ENCODE results near the gene TOPBP1. TPM values are rescaled to one million over a fixed set of nuclear protein-coding genes. Genes with fewer than 3 reads are reported as not detected.
"Not testable (repeated sequence)": the region's sequence is repeated elsewhere in the genome, so short reads cannot be mapped to it uniquely, and the experiment has no call there.

TOPBP1 gene
- total RNA-seq, 1 donor from 2014 or later, result 18.2 TPM

- DNase-seq (no peak), ATAC-seq (no peak)
- no peak overlapping the region for H3K27ac ChIP-seq
- no peaks in the 10 kb centered on the region for H3K9me3 ChIP-seq
- intact Hi-C loops (cut with DNase I), result no loop called here
- H3K27me3 ChIP-seq (ENCODE audit: low read depth), result peaks cover 26% of the 10 kb centered on the region
- no peaks in the 10 kb centered on the region for H3K4me1 ChIP-seq
- H3K36me3 ChIP-seq, result no peaks in the 10 kb centered on the region
- no peak overlapping the region for H3K4me3 ChIP-seq
- TF ChIP-seq CTCF (IDR thresholded peaks at IDR 0.05), result no peak
These were observed 8.8 kb upstream of the TOPBP1 start for GRCh38 chr3:133670525-133670995.

DNA sequence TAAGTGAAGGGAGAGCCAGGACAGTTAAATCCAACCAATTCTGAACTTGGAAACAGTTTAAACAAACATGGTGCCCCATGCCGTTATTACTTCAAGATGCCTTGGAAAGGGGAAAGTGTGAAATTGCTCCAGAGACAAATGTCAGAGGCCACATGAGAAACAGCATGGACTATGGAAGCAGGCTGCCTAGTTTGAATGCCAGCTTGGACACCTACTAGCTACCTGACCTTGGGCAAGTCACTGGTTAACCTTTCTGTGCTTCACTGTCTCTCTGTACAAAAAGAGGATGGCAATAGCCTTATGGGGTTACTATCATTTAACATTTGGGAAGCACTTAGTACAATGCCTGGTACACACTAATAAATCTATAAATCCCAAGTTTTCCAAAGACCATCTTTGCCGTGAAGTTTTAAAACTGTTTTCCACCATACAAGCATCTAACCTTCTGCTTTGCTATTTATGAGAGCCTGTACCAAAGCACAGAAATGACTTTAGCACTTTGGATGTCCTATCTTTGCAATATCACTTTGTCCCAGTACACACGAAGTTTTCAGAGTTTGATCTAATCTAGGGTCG, 8.3 kb upstream of the TOPBP1 start:
- Histone ChIP-seq H3K27me3 (ENCODE audit: low read depth) (peaks cover 25% of the 10 kb centered on the region), H3K27ac (no peak overlapping the region), H3K4me3 (no peak overlapping the region), H3K4me1 (no peaks in the 10 kb centered on the region), H3K36me3 (no peaks in the 10 kb centered on the region), H3K9me3 (no peaks in the 10 kb centered on the region)
- ATAC-seq (no peak), DNase-seq (no peak)
- no peak for TF ChIP-seq CTCF (IDR thresholded peaks at IDR 0.05)
- intact Hi-C loops (cut with DNase I), result no loop called here

DNA sequence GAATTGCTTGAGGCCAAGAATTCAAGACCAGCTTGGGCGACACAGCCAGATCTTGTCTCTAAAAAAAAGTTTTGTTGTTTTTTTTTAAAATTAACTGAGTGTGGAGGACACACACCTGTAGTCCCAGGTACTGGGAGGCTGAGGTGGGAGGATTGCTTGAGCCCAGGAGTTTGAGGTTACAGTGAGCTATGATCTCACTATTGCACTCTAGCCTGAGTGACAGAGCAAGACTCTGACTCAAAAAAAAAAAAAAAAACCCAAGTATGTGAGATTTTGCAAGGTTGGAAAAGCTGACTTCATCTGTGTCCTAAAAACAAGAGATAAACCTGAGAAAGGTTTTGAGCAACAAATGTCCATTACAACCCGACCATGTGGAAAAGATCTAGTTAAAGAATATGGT, 5.4 kb upstream of the TOPBP1 start:
- Histone ChIP-seq H3K27ac (no peak overlapping the region), H3K4me1 (peaks cover 16% of the 10 kb centered on the region), H3K36me3 (no peaks in the 10 kb centered on the region), H3K9me3 (no peaks in the 10 kb centered on the region), H3K27me3 (ENCODE audit: low read depth) (peaks cover 2% of the 10 kb centered on the region), H3K4me3 (no peak overlapping the region)
- ATAC-seq, result no peak
- no peak for DNase-seq
- intact Hi-C loops (cut with DNase I), result no loop called here
- no peak for TF ChIP-seq CTCF (IDR thresholded peaks at IDR 0.05)

- H3K27ac ChIP-seq; ATAC-seq; DNase-seq; H3K9me3 ChIP-seq; H3K27me3 ChIP-seq (ENCODE audit: low read depth); intact Hi-C loops (cut with DNase I); H3K4me3 ChIP-seq; H3K36me3 ChIP-seq: not testable (repeated sequence)
- H3K4me1 ChIP-seq, result peaks cover 26% of the 10 kb centered on the region
These were observed 3.4 kb upstream of the TOPBP1 start for GRCh38 chr3:133665188-133665587.

DNA sequence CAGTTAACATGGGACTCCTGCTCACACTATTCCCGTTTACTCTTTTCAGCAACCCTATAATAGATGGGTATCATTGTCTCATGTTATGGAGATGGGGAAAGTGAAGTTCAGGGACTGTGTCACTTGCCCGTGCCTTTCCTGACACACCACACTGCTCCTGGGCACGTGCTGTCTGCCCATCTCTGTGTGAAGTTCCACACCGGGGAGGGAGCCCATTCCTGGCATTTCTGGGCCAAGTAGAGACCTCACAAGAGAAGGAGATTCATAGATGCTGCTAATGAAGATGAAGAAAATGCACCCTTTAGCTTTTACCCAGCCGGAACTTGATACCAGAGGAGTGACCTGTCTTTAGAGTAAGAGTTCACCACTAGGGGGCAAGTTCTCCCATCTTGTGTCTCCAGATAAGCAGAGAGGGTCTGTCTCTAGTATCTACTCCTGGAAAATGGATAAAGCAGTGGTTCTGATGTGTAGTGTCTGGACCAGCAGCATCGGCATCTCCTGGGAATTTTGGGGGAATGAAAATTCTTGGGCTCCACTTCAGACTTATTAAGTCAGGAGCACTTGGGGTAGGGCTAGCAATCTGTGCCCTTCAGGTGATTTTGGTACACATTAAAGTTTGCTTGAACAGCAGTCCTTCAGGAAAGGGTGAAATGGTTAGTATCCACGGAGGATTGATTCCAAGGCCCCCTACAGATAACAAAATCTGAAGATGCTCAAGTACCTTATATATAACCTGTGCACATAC, 2.0 kb upstream of the TOPBP1 start:
- H3K27ac ChIP-seq, result no peak overlapping the region
- H3K36me3 ChIP-seq, result peaks cover 4% of the 10 kb centered on the region
- H3K4me1 ChIP-seq, result peaks cover 27% of the 10 kb centered on the region
- no peak overlapping the region for H3K4me3 ChIP-seq
- intact Hi-C loops (cut with DNase I), result no loop called here
- ATAC-seq, result peak; percentile 34 to 57
- no peak for DNase-seq
- no peaks in the 10 kb centered on the region for H3K9me3 ChIP-seq
- no peaks in the 10 kb centered on the region for H3K27me3 ChIP-seq (ENCODE audit: low read depth)
- TF ChIP-seq CTCF (IDR thresholded peaks at IDR 0.05), result peak; percentile 46

- ATAC-seq (peak; percentile 58 to 68), DNase-seq (no peak)
- intact Hi-C loops (cut with DNase I), result no loop called here
- peaks cover 27% of the 10 kb centered on the region for H3K4me1 ChIP-seq
- TF ChIP-seq CTCF (IDR thresholded peaks at IDR 0.05), result no peak
- H3K36me3 ChIP-seq, result peaks cover 19% of the 10 kb centered on the region
- H3K27ac ChIP-seq, result peak overlapping the region; percentile 84
- H3K4me3 ChIP-seq, result peak overlapping the region; percentile 85
- H3K27me3 ChIP-seq (ENCODE audit: low read depth), result no peaks in the 10 kb centered on the region
- H3K9me3 ChIP-seq, result no peaks in the 10 kb centered on the region
These were observed 524 bp upstream of the TOPBP1 start for GRCh38 chr3:133662278-133662651.
